Pancreas (tissue), 10 donors: ENCODE measurements around the gene TMEM151A. TPM values are rescaled to one million over a fixed set of nuclear protein-coding genes. Genes with fewer than 3 reads are reported as not detected.
A peak's percentile ranks its signal among the peaks of the same experiment; 100 is the strongest.

Experiments
- ATAC-seq, 4 donors: fragments of 200-7000 bp; cut with Tn5 transposase; one replicate each; pipeline versions ENCODE4 v1.8.0 to v1.9.1; 2020; ENCODE audit warnings: mild to moderate bottlenecking in 4 of 4, moderate library complexity in 4 of 4
- DNase-seq, 6 donors: peaks; one replicate each; pipeline ENCODE4 v3.0.0-alpha.2; 2020
- FAIRE-seq: peaks from 2 replicates; lab custom pipeline; 2012; peaks lifted over from hg19 to GRCh38; lab: Jason Lieb, UNC
- H3K27ac ChIP-seq, 4 donors: fragments of 200-600 bp; sonication (generic); 1 replicate in 3 of 4; 2 replicates in 1 of 4; pipeline versions ENCODE4 v1.5.0 to v1.8.0; 2020
- H3K27me3 ChIP-seq, 4 donors: fragments of 200-600 bp; one replicate each; pipeline ENCODE4 v1.8.0; 2021
- H3K36me3 ChIP-seq, 3 donors: fragments of 200-600 bp; sonication (generic) in 1 of 3; one replicate each; pipeline versions ENCODE4 v1.5.0 to v1.8.0; 2020 to 2021
- H3K4me1 ChIP-seq, 3 donors: fragments of 200-600 bp; one replicate each; pipeline ENCODE4 v1.8.0; 2021
- H3K4me3 ChIP-seq, 4 donors: fragments of 200-600 bp; sonication (generic) in 2 of 4; one replicate each; pipeline versions ENCODE4 v1.5.0 to v1.8.0; 2020 to 2021
- H3K9me3 ChIP-seq, 4 donors: fragments of 200-600 bp; one replicate each; pipeline ENCODE4 v1.8.0; 2021
- CTCF ChIP-seq, 4 donors: fragments of 200-600 bp; sonication (generic) in 3 of 4; IDR thresholded peaks; one replicate each; pipeline versions ENCODE4 v1.5.0 to v1.8.0; 2021; ENCODE audit warnings: antibody characterized with exemption in 4 of 4
- WGBS, 2 donors: extraction: QIAGEN DNeasy Blood & Tissue Kit; methylation state at CpG; one replicate each; pipeline ENCODE4 v1.1.7; 2013; 5-methylcytosine and 5-hydroxymethylcytosine counted together
- intact Hi-C, 3 donors: fragments of 100-400 bp; cut with DNase I; formaldehyde crosslinking; loops; one replicate each; pipeline versions ENCODE4 v1.11.1 to v1.14.2; 2022
- polyA plus RNA-seq, 2 donors: library from polyadenylated mRNA; stranded (reverse); fragments of 200-250 nt; gene quantifications; one replicate each; pipeline ENCODE4 v1.2.3, GENCODE V29; 2013
- total RNA-seq, 6 donors: library from RNA; stranded (reverse); fragmentation: NEBNext Ultra II Directional in 4 of 6; extraction: Animal tissue kit (Norgen Biotek cat#: 25700) in 4 of 6; gene quantifications; one replicate each; pipeline versions ENCODE4 v1.2.1 to v1.2.4, GENCODE V29; 2021 to 2023
- donor health status: healthy with polysubstance abuse.
- donor health status: DM: no; HTN: no; CAD: no; lungs with moderate emphysema.
- donor health status: DM: no; HTN: no; CAD: no.
- donor health status: control.
- donor health status: control.
- donor health status: Bipolar disorder and iron deficiency.
- donor health status: DM: yes; HTN: yes; CAD: no.
- donor health status: DM: no; HTN: no; CAD: no.
- donor health status: DM: no; HTN: no; CAD: no.
- donor health status: DM: yes; HTN: yes; CAD: no.

Gene TMEM151A
- total and polyA plus RNA-seq, 8 donors = 0.49 to 4.4 (median 0.75) TPM

- DNase-seq = peak in 4 of 6 donors; percentile 37 to 81 (median 68)
- intact Hi-C loops = no loop called here
- Histone ChIP-seq H3K4me1 (peaks cover 0 to 5% (median 0%) of the 10 kb centered on the region in 3 donors), H3K27ac (no peak within 1 kb of the TSS), H3K4me3 (peak within 1 kb of the TSS in 2 of 4 donors; percentile 24 to 35), H3K27me3 (no peaks in the 10 kb centered on the region), H3K36me3 (peaks cover 0 to 26% (median 20%) of the 10 kb centered on the region in 3 donors), H3K9me3 (no peaks in the 10 kb centered on the region)
- no peak for FAIRE-seq
- WGBS, 2 donors = 4 to 6% methylated on average over 37 to 84 of the region's 84 CpGs
- ATAC-seq = peak; percentile 8 to 49 (median 26)
- TF ChIP-seq CTCF (IDR thresholded peaks at IDR 0.05) = no peak
These were observed 14.0 kb upstream of the TMEM151A start, which contains the start of gene CNIH2 for GRCh38 chr11:66277471-66278362. CNIH2 (plus strand) TSS chr11:66278175; CDS start chr11:66278457, 282 bp downstream.

- Histone ChIP-seq H3K27ac (no peak overlapping the region), H3K36me3 (peaks cover 0 to 18% (median 12%) of the 10 kb centered on the region in 3 donors), H3K27me3 (no peaks in the 10 kb centered on the region), H3K4me1 (peaks cover 0 to 5% (median 0%) of the 10 kb centered on the region in 3 donors), H3K4me3 (peak overlapping the region in 2 of 4 donors; percentile 10 to 24), H3K9me3 (no peaks in the 10 kb centered on the region)
- no peak for TF ChIP-seq CTCF (IDR thresholded peaks at IDR 0.05)
- FAIRE-seq (no peak), DNase-seq (peak in 1 of 6 donors; percentile 65), ATAC-seq (no peak)
- intact Hi-C loops = no loop called here
- 5 to 7% methylated on average over 27 to 44 of the region's 45 CpGs for WGBS, 2 donors
These were observed 13.2 kb upstream of the TMEM151A start for GRCh38 chr11:66278363-66279091.

GRCh38 chr11:66279092-66279734 lies 12.5 kb upstream of the TMEM151A start:
- H3K27me3 ChIP-seq = no peaks in the 10 kb centered on the region
- ATAC-seq = no peak
- H3K9me3 ChIP-seq = no peaks in the 10 kb centered on the region
- intact Hi-C loops = no loop called here
- peaks cover 0 to 11% (median 9%) of the 10 kb centered on the region in 3 donors for H3K36me3 ChIP-seq
- no peak overlapping the region for H3K4me3 ChIP-seq
- no peak overlapping the region for H3K27ac ChIP-seq
- H3K4me1 ChIP-seq = peaks cover 0 to 5% (median 0%) of the 10 kb centered on the region in 3 donors
- FAIRE-seq = no peak
- DNase-seq = peak in 1 of 6 donors; percentile 2
- WGBS, 2 donors = 71 to 73% methylated on average over 15 of the region's 15 CpGs
- TF ChIP-seq CTCF (IDR thresholded peaks at IDR 0.05) = no peak

GRCh38 chr11:66280428-66280827 lies 11.3 kb upstream of the TMEM151A start:
- peaks cover 0 to 5% (median 4%) of the 10 kb centered on the region in 3 donors for H3K36me3 ChIP-seq
- H3K27me3 ChIP-seq = no peaks in the 10 kb centered on the region
- 82 to 85% methylated on average over 13 to 14 of the region's 14 CpGs for WGBS, 2 donors
- no peak for TF ChIP-seq CTCF (IDR thresholded peaks at IDR 0.05)
- ATAC-seq = no peak
- no peak overlapping the region for H3K27ac ChIP-seq
- no peak for FAIRE-seq
- intact Hi-C loops = loop anchor here in 1 of 3 donors (10.0 kb wide), 1 partner anchor 56 kb away; no protein-coding TSS in a partner anchor
- peaks cover 0 to 5% (median 0%) of the 10 kb centered on the region in 3 donors for H3K4me1 ChIP-seq
- DNase-seq = peak in 3 of 6 donors; percentile 18 to 69 (median 27)
- no peak overlapping the region for H3K4me3 ChIP-seq
- H3K9me3 ChIP-seq = no peaks in the 10 kb centered on the region
